Heart left ventricle (tissue), 13 donors: ENCODE results near the gene TRPM2.

Experiments
- CTCF ChIP-seq, 12 donors: fragments of 200-600 bp; sonication (generic) in 4 of 12; IDR thresholded peaks; one replicate each; pipeline versions ENCODE4 v1.5.0 to v1.8.0; 2018 to 2022; ENCODE audit warnings: antibody characterized with exemption in 12 of 12, mild to moderate bottlenecking in 5 of 12
- POLR2A ChIP-seq, 2 donors: fragments of 450-650 bp; IDR thresholded peaks; one replicate each; pipeline ENCODE4 v1.6.1; 2017; ENCODE audit warnings: antibody characterized with exemption in 2 of 2, mild to moderate bottlenecking in 2 of 2, moderate library complexity in 2 of 2
- donor health status: ischemic (EF 13 %, LVEDD 7.1; RV severe dilation, severe dysfunction).
- donor health status: DM: no; HTN: yes; CAD: no.
- donor health status: DM: no; HTN: no; CAD: no.
- donor health status: ischemic (EF 25% LVEDD 6.9; RV normal size, moderate dysfunction).
- donor health status: ischemic (EF 25% LVEDD 5.7; RV mildly dilated, moderate dysfunction).
- donor health status: ischemic (EF 35%, LVEDD 5.7; RV mildly dilated, moderate dysfunction).
- donor health status: nonischemic (EF 11% LVEDD 7.7; RV severe dilation, severe dysfunction).
- donor health status: DM: yes; HTN: yes; CAD: no.
- donor health status: PGD.
- donor health status: ischemic (EF 29% LVEDD 5.4; RV normal size, mild dysfunction).
- donor health status: nonischemic (EF 23%, LVEDD 6.1; RV moderate dilation, normal function).

GRCh38 chr21:44402323-44403105 is 49.1 kb downstream of the TRPM2 start:
- TF ChIP-seq CTCF (IDR thresholded peaks at IDR 0.05), result no peak
- TF ChIP-seq POLR2A (IDR thresholded peaks at IDR 0.05), result no peak
